Measurements from ENCODE around the gene MARS1.
A peak's percentile ranks its signal among the peaks of the same experiment; 100 is the strongest.

MARS1 gene

GRCh38 chr12:57526477-57527126 is 38.7 kb downstream of the MARS1 start:
- DNase-seq (ENCODE audit: low read depth in 3 of 3, low spot score in 1 of 3): no peak

GRCh38 chr12:57527184-57527583 is 39.3 kb downstream of the MARS1 start:
- DNase-seq (ENCODE audit: low read depth in 3 of 3, low spot score in 1 of 3): no peak

GRCh38 chr12:57528176-57528575 is 40.3 kb downstream of the MARS1 start:
- no peak for DNase-seq (ENCODE audit: low read depth in 3 of 3, low spot score in 1 of 3)

- DNase-seq (ENCODE audit: low read depth in 3 of 3, low spot score in 1 of 3): no peak
Measured at GRCh38 chr12:57528831-57529555, 41.1 kb downstream of the MARS1 start.

- no peak for DNase-seq (ENCODE audit: low read depth in 3 of 3, low spot score in 1 of 3)
Measured at GRCh38 chr12:57529831-57530230, 42.0 kb downstream of the MARS1 start.

- no peak for DNase-seq (ENCODE audit: low read depth in 3 of 3, low spot score in 1 of 3)
Measured at GRCh38 chr12:57530396-57531142, 42.7 kb downstream of the MARS1 start.

GRCh38 chr12:57531836-57532235 is 44.0 kb downstream of the MARS1 start:
- no peak for DNase-seq (ENCODE audit: low read depth in 3 of 3, low spot score in 1 of 3)

GRCh38 chr12:57533108-57533507 is 45.2 kb downstream of the MARS1 start:
- DNase-seq (ENCODE audit: low read depth in 3 of 3, low spot score in 1 of 3): no peak

- no peak for DNase-seq (ENCODE audit: low read depth in 3 of 3, low spot score in 1 of 3)
Measured at GRCh38 chr12:57534250-57534649, 46.4 kb downstream of the MARS1 start.

GRCh38 chr12:57534991-57535543 is 47.2 kb downstream of the MARS1 start:
- no peak for DNase-seq (ENCODE audit: low read depth in 3 of 3, low spot score in 1 of 3)

GRCh38 chr12:57535764-57536596 is 48.1 kb downstream of the MARS1 start:
- no peak for DNase-seq (ENCODE audit: low read depth in 3 of 3, low spot score in 1 of 3)

- no peak for DNase-seq (ENCODE audit: low read depth in 3 of 3, low spot score in 1 of 3)
Measured at GRCh38 chr12:57536597-57536942, 48.7 kb downstream of the MARS1 start.

- DNase-seq (ENCODE audit: low read depth in 3 of 3, low spot score in 1 of 3): no peak
Measured at GRCh38 chr12:57539134-57539768, 51.4 kb downstream of the MARS1 start.

GRCh38 chr12:57541001-57541400 is 53.1 kb downstream of the MARS1 start:
- DNase-seq (ENCODE audit: low read depth in 3 of 3, low spot score in 1 of 3): no peak

GRCh38 chr12:57541717-57542116 is 53.8 kb downstream of the MARS1 start:
- DNase-seq (ENCODE audit: low read depth in 3 of 3, low spot score in 1 of 3): no peak

- no peak for DNase-seq (ENCODE audit: low read depth in 3 of 3, low spot score in 1 of 3)
Measured at GRCh38 chr12:57543581-57543980, 55.7 kb downstream of the MARS1 start.

GRCh38 chr12:57545809-57546437 is 58.1 kb downstream of the MARS1 start:
- no peak for DNase-seq (ENCODE audit: low read depth in 3 of 3, low spot score in 1 of 3)

GRCh38 chr12:57546438-57547287 is 58.8 kb downstream of the MARS1 start, which contains the start of gene DCTN2:
TSS of gene DCTN2 (minus strand) at chr12:57547192. CDS start at chr12:57547063, 129 bp downstream.
- DNase-seq (ENCODE audit: low read depth in 3 of 3, low spot score in 1 of 3): peak; percentile 80
